WERI-Rb-1 (cell line): ENCODE measurements around the gene GPR143.

Experiments
- DNase-seq: peaks from one replicate; pipeline ENCODE4 v3.0.0-alpha.2; 2020
- H3K27ac ChIP-seq: fragments of 250-450 bp; sonication (Bioruptor Pico); 2 replicates; pipeline ENCODE4 v1.5.1; 2020; ENCODE audit warnings: mild to moderate bottlenecking, moderate library complexity
- H3K27me3 ChIP-seq: fragments of 250-450 bp; sonication (Bioruptor Pico); 2 replicates; pipeline ENCODE4 v1.5.1; 2021; ENCODE audit warnings: mild to moderate bottlenecking, low read depth, moderate library complexity; ENCODE audit not compliant: insufficient read depth, severe bottlenecking
- H3K36me3 ChIP-seq: fragments of 250-450 bp; sonication (Bioruptor Pico); 2 replicates; pipeline ENCODE4 v1.5.1; 2020; ENCODE audit warnings: mild to moderate bottlenecking, moderate library complexity
- H3K4me3 ChIP-seq: 2 replicates; pipeline ENCODE4 v1.5.1; 2011; ENCODE audit warnings: low read depth, mild to moderate bottlenecking, control low read depth, low read length
- H3K9me3 ChIP-seq: fragments of 250-450 bp; sonication (Bioruptor Pico); 2 replicates; pipeline ENCODE4 v1.5.1; 2021; ENCODE audit warnings: mild to moderate bottlenecking, moderate library complexity; ENCODE audit not compliant: severe bottlenecking
- CTCF ChIP-seq: IDR thresholded peaks from 2 replicates; pipeline ENCODE4 v1.5.1; 2011; ENCODE audit warnings: low read depth, mild to moderate bottlenecking, control low read depth, inconsistent platforms, low read length

The GPR143 gene

DNA sequence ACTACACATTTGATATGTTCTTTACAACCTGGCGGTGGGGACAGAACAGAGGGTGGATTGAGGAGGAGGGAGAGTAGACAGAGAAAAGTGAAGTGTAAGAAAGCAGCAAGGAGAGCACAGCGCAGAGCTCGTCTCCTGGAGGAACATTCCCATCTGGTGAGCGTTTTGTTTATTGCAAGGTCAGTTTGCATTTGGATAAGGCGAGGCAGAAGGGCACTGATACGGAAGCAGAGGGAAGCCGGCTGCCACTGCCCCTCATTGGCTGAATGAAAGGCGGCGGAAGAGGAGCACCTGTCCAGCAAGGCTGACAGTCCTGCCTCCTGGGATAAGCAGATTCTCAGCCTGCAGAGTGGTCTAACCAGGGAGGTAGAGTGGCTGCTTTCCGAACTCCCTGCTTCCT lies 83.2 kb downstream of the GPR143 start:
- H3K27me3 ChIP-seq = peaks cover 11% of the 10 kb centered on the region
- H3K27ac ChIP-seq = no peak overlapping the region
- TF ChIP-seq CTCF = no peak
- H3K9me3 ChIP-seq = no peaks in the 10 kb centered on the region
- no peaks in the 10 kb centered on the region for H3K36me3 ChIP-seq
- no peak for DNase-seq
- H3K4me3 ChIP-seq = no peak overlapping the region

DNA sequence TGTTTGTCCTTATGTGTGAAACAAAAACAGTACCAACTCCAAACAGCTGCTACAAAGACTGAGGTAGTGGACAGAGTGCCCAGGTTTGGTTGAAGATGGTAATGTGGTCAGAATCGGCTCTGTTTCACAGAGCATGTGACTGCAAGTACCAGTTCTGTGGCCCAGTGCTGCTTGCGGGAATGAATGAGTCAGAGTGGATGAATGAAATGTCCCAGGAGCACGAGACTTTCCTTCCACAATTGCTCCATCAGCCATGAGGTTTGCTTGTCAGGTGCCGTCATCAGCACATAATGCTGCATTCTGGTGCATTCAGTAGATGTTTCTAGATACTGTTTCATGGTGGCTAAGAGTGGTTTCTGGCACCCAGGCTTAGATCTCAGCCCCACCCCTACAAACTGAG lies 84.2 kb downstream of the GPR143 start:
- TF ChIP-seq CTCF = no peak
- Histone ChIP-seq H3K27ac (no peak overlapping the region), H3K4me3 (no peak overlapping the region), H3K9me3 (no peaks in the 10 kb centered on the region), H3K27me3 (peaks cover 11% of the 10 kb centered on the region), H3K36me3 (no peaks in the 10 kb centered on the region)
- no peak for DNase-seq

DNA sequence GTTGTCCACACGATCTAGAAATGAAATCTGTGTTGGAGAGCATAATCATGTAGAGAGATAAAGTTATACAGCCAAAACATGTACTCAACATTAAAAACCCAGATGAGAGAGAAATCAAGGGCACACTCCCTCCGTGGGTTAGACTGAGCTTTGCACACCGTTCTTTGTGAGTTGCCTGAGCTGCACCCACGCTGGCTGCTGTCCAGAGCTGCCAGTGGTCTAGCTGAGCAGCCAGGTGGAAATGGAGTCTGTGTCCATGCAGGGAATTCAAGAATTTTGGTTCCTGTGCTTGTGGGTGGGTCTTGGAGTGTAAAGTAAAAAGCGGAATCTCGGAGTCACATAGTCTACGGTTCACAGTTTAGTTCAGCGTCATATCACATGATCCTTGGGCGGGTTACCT lies 84.6 kb downstream of the GPR143 start:
- no peak for DNase-seq
- TF ChIP-seq CTCF = no peak
- Histone ChIP-seq H3K27me3 (peaks cover 11% of the 10 kb centered on the region), H3K4me3 (no peak overlapping the region), H3K27ac (no peak overlapping the region), H3K9me3 (no peaks in the 10 kb centered on the region), H3K36me3 (no peaks in the 10 kb centered on the region)

DNA sequence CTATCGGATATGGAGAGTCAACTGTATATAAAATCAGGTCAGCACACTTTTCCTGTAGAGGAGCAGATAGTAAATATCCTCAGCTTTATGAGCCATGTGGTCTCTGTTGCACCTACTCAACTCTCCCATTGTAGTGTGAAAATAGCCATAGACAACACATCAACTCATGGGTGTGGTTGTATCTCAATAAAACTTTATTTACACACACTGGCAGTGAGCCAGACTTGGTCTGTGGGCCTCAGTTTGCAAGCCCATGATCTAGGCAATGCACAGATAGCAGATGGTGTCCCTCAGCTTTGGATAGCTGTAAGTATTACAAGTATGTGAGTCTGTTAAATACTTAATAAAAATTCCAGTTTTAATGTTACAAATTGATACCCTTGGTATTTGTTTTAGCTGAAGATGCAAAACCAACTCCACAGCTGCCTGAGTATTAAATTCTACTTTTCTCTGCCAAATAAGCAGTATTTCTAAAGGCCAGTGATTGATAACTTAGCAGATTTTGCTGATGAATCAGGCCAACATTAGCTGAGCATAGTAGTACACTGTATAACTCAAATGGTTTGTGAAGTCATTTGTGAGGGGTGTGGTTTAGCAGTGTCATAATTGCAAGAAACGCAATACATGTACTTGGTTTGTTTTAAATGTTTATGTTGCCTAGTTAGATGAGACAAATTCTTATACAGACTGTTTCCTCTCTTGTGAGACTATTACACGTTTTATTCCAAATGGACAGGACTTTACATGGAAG lies 87.3 kb downstream of the GPR143 start:
- no peak for DNase-seq

GRCh38 chrX:9677098-9677739 lies 88.4 kb downstream of the GPR143 start:
- H3K36me3 ChIP-seq = no peaks in the 10 kb centered on the region

More for the DNA sequence above, 87.3 kb downstream of the GPR143 start:
- H3K27ac ChIP-seq = no peak overlapping the region
- no peaks in the 10 kb centered on the region for H3K36me3 ChIP-seq
- H3K4me3 ChIP-seq = no peak overlapping the region
- H3K27me3 ChIP-seq = peaks cover 11% of the 10 kb centered on the region
- TF ChIP-seq CTCF = no peak
- H3K9me3 ChIP-seq = no peaks in the 10 kb centered on the region

More at GRCh38 chrX:9677098-9677739, 88.4 kb downstream of the GPR143 start:
- H3K9me3 ChIP-seq = no peaks in the 10 kb centered on the region
- peaks cover 11% of the 10 kb centered on the region for H3K27me3 ChIP-seq
- H3K4me3 ChIP-seq = no peak overlapping the region
- no peak for DNase-seq
- no peak overlapping the region for H3K27ac ChIP-seq
- no peak for TF ChIP-seq CTCF
